Right lobe of liver (tissue), 6 donors: ENCODE data around the gene CDC42BPB. TPM values are rescaled to one million over a fixed set of nuclear protein-coding genes. Genes with fewer than 3 reads are reported as not detected.

Source experiments
- ATAC-seq, 4 donors: fragments of 200-7000 bp; cut with Tn5 transposase; one replicate each; pipeline ENCODE4 v1.9.1; 2020; ENCODE audit warnings: mild to moderate bottlenecking in 4 of 4, moderate library complexity in 4 of 4
- DNase-seq, 3 donors: peaks; one replicate each; pipeline ENCODE4 v3.0.0-alpha.2; 2020
- H3K27ac ChIP-seq, 3 donors: fragments of 200-600 bp; one replicate each; pipeline ENCODE4 v1.8.0; 2022
- H3K27me3 ChIP-seq, 2 donors: fragments of 200-600 bp; one replicate each; pipeline ENCODE4 v1.8.0; 2022
- H3K36me3 ChIP-seq, 4 donors: fragments of 200-600 bp; sonication (generic) in 1 of 4; one replicate each; pipeline versions ENCODE4 v1.5.1 to v1.8.0; 2017 to 2022; ENCODE audit warnings: control low read depth in 1 of 4
- H3K4me1 ChIP-seq, 4 donors: fragments of 200-600 bp; sonication (generic) in 1 of 4; one replicate each; pipeline versions ENCODE4 v1.5.1 to v1.8.0; 2017 to 2022; ENCODE audit warnings: control low read depth in 1 of 4
- H3K4me3 ChIP-seq, 3 donors: fragments of 200-600 bp; one replicate each; pipeline ENCODE4 v1.8.0; 2022
- H3K9me3 ChIP-seq, 4 donors: fragments of 200-600 bp; sonication (generic) in 1 of 4; one replicate each; pipeline versions ENCODE4 v1.5.1 to v1.8.0; 2017 to 2022; ENCODE audit warnings: control low read depth in 1 of 4
- POLR2A ChIP-seq: fragments of 450-650 bp; IDR thresholded peaks from one replicate; pipeline ENCODE4 v1.6.1; 2017; ENCODE audit warnings: antibody characterized with exemption, mild to moderate bottlenecking
- WGBS: methylation state at CpG from one replicate; pipeline ENCODE4 v1.1.6; 2018; ENCODE audit warnings: low coverage, low lambda C conversion rate; ENCODE audit not compliant: insufficient coverage; ENCODE audit errors: missing lambda C conversion rate; 5-methylcytosine and 5-hydroxymethylcytosine counted together
- intact Hi-C, 2 donors: fragments of 100-400 bp; cut with DNase I; formaldehyde crosslinking; loops; one replicate each; pipeline versions ENCODE4 v1.11.2 to v1.14.1; 2022
- total RNA-seq, 6 experiments: library from RNA; depleted of rRNA in 2 of 6; stranded (reverse); fragments of >200 nt in 2 of 6; fragmentation: NEBNext Ultra II Directional in 3 of 6; extraction: Animal tissue kit (Norgen Biotek cat#: 25700) in 3 of 6; gene quantifications; one replicate each; pipeline versions ENCODE4 v1.1.0 to v1.2.4, GENCODE V29; 2016 to 2023
- TF ChIP-seq, protein P1 (sequence below), 4 donors: fragments of 200-600 bp in 3 of 4; fragments of 450-650 bp in 1 of 4; IDR thresholded peaks; one replicate each; pipeline versions ENCODE4 v1.5.1 to v1.8.0; 2016 to 2022; ENCODE audit warnings: antibody characterized with exemption in 4 of 4, mild to moderate bottlenecking in 2 of 4
- donor health status: DM: no; HTN: yes; CAD: no.
- donor health status: DM: no; HTN: no; CAD: no.
- donor health status: DM: no; HTN: no; CAD: no.
- donor health status: DM: no; HTN: yes; CAD: no.
- donor health status: DM: no; HTN: yes; CAD: no.

The CDC42BPB gene
- total RNA-seq, 6 experiments from 2014 or later: 38.4 to 55.5 (median 43.0) TPM

DNA sequence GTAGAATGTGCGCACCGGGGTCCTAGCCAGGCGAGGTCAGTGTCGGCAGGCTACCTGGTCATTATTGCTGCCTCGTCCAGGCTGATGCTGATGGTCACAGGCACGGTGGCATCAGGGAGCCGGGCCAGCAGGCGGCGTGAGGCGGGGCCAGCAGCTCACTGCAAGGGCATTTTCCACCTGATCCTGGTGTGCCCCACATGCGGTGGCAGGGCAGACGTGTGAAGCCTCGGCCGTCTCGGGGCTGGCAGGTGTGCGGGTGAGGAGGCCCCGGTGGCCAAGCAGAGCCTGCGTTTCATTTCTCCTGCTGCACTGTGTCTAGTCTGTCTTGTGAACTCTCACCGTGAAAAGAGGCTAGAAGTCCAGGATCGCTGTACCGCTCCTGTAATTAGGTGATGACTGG is 146.9 kb downstream of the CDC42BPB start:
- H3K36me3 ChIP-seq: peaks cover 0 to 7% (median 1%) of the 10 kb centered on the region in 4 donors
- intact Hi-C loops: loop anchor here in 1 of 2 donors (10.0 kb wide), 1 partner anchor 136 kb away; the partner anchor contains the start of gene TRAF3
- no peak for DNase-seq
- H3K27me3 ChIP-seq: no peaks in the 10 kb centered on the region
- H3K9me3 ChIP-seq: no peaks in the 10 kb centered on the region
- no peak overlapping the region for H3K4me3 ChIP-seq
- peaks cover 0 to 5% (median 0%) of the 10 kb centered on the region in 4 donors for H3K4me1 ChIP-seq
- TF ChIP-seq, protein P1, sequence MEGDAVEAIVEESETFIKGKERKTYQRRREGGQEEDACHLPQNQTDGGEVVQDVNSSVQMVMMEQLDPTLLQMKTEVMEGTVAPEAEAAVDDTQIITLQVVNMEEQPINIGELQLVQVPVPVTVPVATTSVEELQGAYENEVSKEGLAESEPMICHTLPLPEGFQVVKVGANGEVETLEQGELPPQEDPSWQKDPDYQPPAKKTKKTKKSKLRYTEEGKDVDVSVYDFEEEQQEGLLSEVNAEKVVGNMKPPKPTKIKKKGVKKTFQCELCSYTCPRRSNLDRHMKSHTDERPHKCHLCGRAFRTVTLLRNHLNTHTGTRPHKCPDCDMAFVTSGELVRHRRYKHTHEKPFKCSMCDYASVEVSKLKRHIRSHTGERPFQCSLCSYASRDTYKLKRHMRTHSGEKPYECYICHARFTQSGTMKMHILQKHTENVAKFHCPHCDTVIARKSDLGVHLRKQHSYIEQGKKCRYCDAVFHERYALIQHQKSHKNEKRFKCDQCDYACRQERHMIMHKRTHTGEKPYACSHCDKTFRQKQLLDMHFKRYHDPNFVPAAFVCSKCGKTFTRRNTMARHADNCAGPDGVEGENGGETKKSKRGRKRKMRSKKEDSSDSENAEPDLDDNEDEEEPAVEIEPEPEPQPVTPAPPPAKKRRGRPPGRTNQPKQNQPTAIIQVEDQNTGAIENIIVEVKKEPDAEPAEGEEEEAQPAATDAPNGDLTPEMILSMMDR (IDR thresholded peaks at IDR 0.05): no peak
- TF ChIP-seq POLR2A: no peak
- H3K27ac ChIP-seq: no peak overlapping the region
- no peak for ATAC-seq
- WGBS: 90% methylated on average over 2 of the region's 21 CpGs

DNA sequence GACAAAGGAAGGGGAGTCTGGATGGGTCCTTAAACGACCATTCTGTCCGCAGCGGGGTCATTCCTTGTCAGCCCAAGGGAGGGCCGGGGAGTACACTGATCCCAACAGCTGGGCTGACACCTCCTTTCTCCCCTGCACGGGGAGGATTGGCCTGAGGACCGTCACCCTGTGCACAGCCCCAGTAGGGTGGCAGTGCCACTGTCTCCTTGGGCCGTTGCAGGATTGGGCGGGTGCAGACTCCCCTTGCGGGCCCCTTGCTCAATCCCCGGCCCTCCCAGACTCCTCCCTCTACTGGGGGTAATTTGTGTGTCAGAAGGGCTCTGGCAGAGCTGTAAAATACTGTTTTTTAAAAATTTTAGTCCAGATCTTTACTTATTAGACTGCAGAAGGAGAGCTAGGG is 147.4 kb downstream of the CDC42BPB start:
- Histone ChIP-seq H3K27ac (no peak overlapping the region), H3K4me3 (no peak overlapping the region), H3K9me3 (no peaks in the 10 kb centered on the region), H3K36me3 (peaks cover 0 to 9% (median 4%) of the 10 kb centered on the region in 4 donors), H3K4me1 (peaks cover 0 to 5% (median 0%) of the 10 kb centered on the region in 4 donors), H3K27me3 (no peaks in the 10 kb centered on the region)
- ATAC-seq (no peak), DNase-seq (no peak)
- no CpG with 5 or more reads among the region's 10 CpGs for WGBS
- no peak for TF ChIP-seq POLR2A
- TF ChIP-seq, protein P1 (IDR thresholded peaks at IDR 0.05): no peak
- intact Hi-C loops: loop anchor here in 1 of 2 donors (10.0 kb wide), 1 partner anchor 135 kb away; the partner anchor contains the start of gene TRAF3

DNA sequence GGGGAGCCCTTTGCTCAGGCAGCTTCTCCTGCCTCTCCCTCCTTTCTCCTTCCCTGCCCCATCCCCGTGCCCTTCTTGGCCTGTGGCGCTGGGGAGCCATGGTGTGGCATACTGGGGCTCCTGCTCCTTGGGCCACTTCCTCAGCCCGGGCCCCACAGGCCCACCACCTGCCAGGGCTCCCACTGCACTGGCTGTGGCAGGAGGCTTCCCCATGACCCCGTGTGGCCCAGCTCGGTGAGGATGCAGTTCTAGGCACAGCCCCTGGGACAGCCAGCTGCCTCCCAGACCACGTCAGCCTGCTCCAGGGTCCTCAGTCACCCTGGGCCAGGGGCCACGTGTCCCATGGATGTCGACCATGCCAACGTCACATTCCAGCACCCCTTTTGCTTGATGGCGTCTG is 147.9 kb downstream of the CDC42BPB start:
- peaks cover 0 to 9% (median 4%) of the 10 kb centered on the region in 4 donors for H3K36me3 ChIP-seq
- no CpG with 5 or more reads among the region's 10 CpGs for WGBS
- TF ChIP-seq, protein P1 (IDR thresholded peaks at IDR 0.05): no peak
- no peak for TF ChIP-seq POLR2A
- no peak for ATAC-seq
- no peaks in the 10 kb centered on the region for H3K9me3 ChIP-seq
- peaks cover 0 to 3% (median 0%) of the 10 kb centered on the region in 4 donors for H3K4me1 ChIP-seq
- H3K27me3 ChIP-seq: no peaks in the 10 kb centered on the region
- intact Hi-C loops: no loop called here
- no peak for DNase-seq
- no peak overlapping the region for H3K4me3 ChIP-seq
- no peak overlapping the region for H3K27ac ChIP-seq

DNA sequence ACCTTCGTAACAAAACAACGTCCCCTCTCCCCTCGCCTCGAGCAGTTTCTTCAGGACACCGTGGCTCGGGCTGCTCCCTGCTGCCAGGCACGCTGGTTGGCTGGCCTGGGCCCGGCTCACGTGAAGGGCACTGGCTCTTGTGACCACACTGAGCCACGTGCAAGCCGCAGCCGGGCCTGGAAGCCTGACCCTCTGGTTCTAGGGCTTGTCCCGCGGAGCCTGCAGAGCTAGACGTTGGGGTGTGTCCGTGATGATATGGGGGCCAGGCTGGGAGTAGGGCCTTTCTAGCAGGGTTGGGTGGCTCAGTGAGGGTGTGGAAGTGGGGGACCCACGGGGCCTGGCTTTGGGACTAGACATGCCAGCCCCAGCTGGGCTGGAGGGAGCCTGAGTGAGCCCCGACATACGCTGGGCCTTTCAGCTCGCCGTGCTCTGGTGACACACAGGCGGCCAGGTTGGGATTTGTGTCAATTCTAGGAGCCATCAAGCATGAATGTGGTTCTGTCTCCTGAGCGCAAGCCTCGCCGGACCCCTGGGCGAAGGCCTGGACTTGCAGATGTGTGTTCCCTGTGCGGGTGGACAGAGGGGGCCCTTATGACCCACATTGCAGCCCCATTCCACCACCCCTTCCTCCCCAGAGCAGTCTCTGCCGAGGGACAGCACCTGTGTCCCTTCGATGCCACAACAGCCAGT is 148.4 kb downstream of the CDC42BPB start:
- DNase-seq: no peak

More for the DNA sequence above, 148.4 kb downstream of the CDC42BPB start:
- Histone ChIP-seq H3K4me1 (no peaks in the 10 kb centered on the region), H3K27me3 (no peaks in the 10 kb centered on the region), H3K27ac (no peak overlapping the region), H3K4me3 (no peak overlapping the region), H3K36me3 (peaks cover 0 to 9% (median 4%) of the 10 kb centered on the region in 4 donors), H3K9me3 (no peaks in the 10 kb centered on the region)
- ATAC-seq: no peak
- intact Hi-C loops: no loop called here
- TF ChIP-seq POLR2A: no peak
- TF ChIP-seq, protein P1 (IDR thresholded peaks at IDR 0.05): no peak
- 80% methylated on average over 2 of the region's 29 CpGs for WGBS
